ENCODE results near the gene PP2D1. TPM values are rescaled to one million over a fixed set of nuclear protein-coding genes. Genes with fewer than 3 reads are reported as not detected.

PP2D1 gene
- total and polyA plus RNA-seq, 9 of the 15 experiments (the other 6 are each of a cell fraction or from before 2014, with no cell fraction given), result 0.07 to 0.10 TPM; not detected in 7

DNA sequence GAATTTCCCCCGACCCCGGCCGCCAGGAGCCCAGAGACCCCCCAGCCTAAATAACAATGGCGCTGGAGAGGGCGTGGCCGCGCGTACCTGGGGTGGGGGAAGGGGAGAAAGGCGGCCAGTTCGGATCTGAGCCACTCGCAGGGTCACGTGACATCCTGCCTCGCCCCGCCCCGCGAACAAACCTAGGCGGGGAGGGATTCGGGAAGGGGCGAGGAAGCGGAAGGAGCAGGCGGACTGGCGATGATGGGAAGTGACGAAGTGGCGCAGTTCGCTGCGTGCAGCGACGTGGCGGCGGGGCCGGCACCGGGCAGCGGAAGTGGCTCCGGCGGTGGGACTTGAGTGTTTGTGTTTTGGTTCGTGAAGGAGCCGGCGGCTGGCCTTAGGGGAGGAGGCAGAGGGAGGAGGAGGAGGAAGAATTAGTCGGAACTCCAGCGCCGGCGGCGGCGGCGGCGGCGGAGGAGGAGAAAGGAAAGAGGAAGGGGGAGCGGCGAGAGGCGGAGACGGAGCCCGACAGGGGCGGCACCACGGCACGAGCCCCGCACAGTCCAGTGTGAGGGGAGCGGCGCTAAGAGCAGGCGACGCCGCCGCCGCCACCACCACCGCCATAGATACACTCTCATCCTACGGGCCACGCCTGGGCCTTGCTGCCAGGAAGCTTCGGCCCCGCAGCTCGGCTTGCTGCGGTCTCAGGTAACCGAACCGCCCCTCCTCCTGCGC lies 65.1 kb downstream of the PP2D1 start, which contains the start of gene RAB5A (continued):
- peak; percentile 99 for TF ChIP-seq ZBTB1 (CRISPR knock-in tag; IDR thresholded peaks at IDR 0.05; ENCODE audit: borderline replicate concordance, low read depth)
- TF ChIP-seq, protein P1, sequence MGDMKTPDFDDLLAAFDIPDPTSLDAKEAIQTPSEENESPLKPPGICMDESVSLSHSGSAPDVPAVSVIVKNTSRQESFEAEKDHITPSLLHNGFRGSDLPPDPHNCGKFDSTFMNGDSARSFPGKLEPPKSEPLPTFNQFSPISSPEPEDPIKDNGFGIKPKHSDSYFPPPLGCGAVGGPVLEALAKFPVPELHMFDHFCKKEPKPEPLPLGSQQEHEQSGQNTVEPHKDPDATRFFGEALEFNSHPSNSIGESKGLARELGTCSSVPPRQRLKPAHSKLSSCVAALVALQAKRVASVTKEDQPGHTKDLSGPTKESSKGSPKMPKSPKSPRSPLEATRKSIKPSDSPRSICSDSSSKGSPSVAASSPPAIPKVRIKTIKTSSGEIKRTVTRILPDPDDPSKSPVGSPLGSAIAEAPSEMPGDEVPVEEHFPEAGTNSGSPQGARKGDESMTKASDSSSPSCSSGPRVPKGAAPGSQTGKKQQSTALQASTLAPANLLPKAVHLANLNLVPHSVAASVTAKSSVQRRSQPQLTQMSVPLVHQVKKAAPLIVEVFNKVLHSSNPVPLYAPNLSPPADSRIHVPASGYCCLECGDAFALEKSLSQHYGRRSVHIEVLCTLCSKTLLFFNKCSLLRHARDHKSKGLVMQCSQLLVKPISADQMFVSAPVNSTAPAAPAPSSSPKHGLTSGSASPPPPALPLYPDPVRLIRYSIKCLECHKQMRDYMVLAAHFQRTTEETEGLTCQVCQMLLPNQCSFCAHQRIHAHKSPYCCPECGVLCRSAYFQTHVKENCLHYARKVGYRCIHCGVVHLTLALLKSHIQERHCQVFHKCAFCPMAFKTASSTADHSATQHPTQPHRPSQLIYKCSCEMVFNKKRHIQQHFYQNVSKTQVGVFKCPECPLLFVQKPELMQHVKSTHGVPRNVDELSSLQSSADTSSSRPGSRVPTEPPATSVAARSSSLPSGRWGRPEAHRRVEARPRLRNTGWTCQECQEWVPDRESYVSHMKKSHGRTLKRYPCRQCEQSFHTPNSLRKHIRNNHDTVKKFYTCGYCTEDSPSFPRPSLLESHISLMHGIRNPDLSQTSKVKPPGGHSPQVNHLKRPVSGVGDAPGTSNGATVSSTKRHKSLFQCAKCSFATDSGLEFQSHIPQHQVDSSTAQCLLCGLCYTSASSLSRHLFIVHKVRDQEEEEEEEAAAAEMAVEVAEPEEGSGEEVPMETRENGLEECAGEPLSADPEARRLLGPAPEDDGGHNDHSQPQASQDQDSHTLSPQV (IDR thresholded peaks at IDR 0.05), result no peak
- TF ChIP-seq RAD51 (IDR thresholded peaks at IDR 0.05; ENCODE audit: borderline replicate concordance, low read depth), result peak; percentile 100
- TF ChIP-seq FOSL1 (tag; conservative IDR thresholded peaks at IDR 0.05), result no peak
- TF ChIP-seq, protein P2, sequence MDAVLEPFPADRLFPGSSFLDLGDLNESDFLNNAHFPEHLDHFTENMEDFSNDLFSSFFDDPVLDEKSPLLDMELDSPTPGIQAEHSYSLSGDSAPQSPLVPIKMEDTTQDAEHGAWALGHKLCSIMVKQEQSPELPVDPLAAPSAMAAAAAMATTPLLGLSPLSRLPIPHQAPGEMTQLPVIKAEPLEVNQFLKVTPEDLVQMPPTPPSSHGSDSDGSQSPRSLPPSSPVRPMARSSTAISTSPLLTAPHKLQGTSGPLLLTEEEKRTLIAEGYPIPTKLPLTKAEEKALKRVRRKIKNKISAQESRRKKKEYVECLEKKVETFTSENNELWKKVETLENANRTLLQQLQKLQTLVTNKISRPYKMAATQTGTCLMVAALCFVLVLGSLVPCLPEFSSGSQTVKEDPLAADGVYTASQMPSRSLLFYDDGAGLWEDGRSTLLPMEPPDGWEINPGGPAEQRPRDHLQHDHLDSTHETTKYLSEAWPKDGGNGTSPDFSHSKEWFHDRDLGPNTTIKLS (IDR thresholded peaks at IDR 0.05; ENCODE audit: borderline replicate concordance, low read depth), result peak; percentile 100
- TF ChIP-seq, protein P3, sequence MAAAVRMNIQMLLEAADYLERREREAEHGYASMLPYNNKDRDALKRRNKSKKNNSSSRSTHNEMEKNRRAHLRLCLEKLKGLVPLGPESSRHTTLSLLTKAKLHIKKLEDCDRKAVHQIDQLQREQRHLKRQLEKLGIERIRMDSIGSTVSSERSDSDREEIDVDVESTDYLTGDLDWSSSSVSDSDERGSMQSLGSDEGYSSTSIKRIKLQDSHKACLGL (CRISPR knock-in tag; IDR thresholded peaks at IDR 0.05; ENCODE audit: borderline replicate concordance, poor library complexity, severe bottlenecking), result peak; percentile 34
- TF ChIP-seq CBFA2T2 (conservative IDR thresholded peaks at IDR 0.05), result peak; percentile 98
- TF ChIP-seq MTA1 (IDR thresholded peaks at IDR 0.05; ENCODE audit: borderline replicate concordance), result peak; percentile 64; the same call in 1 of the 2 replicates
- no peak for TF ChIP-seq BDP1 (IDR thresholded peaks at IDR 0.05; ENCODE audit: insufficient read depth, insufficient read length)
- TF ChIP-seq, protein P4, sequence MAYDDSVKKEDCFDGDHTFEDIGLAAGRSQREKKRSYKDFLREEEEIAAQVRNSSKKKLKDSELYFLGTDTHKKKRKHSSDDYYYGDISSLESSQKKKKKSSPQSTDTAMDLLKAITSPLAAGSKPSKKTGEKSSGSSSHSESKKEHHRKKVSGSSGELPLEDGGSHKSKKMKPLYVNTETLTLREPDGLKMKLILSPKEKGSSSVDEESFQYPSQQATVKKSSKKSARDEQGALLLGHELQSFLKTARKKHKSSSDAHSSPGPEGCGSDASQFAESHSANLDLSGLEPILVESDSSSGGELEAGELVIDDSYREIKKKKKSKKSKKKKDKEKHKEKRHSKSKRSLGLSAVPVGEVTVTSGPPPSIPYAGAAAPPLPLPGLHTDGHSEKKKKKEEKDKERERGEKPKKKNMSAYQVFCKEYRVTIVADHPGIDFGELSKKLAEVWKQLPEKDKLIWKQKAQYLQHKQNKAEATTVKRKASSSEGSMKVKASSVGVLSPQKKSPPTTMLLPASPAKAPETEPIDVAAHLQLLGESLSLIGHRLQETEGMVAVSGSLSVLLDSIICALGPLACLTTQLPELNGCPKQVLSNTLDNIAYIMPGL (CRISPR knock-in tag; IDR thresholded peaks at IDR 0.05), result peak; percentile 80; the same call in 1 of the 2 replicates
- TF ChIP-seq, protein P5, sequence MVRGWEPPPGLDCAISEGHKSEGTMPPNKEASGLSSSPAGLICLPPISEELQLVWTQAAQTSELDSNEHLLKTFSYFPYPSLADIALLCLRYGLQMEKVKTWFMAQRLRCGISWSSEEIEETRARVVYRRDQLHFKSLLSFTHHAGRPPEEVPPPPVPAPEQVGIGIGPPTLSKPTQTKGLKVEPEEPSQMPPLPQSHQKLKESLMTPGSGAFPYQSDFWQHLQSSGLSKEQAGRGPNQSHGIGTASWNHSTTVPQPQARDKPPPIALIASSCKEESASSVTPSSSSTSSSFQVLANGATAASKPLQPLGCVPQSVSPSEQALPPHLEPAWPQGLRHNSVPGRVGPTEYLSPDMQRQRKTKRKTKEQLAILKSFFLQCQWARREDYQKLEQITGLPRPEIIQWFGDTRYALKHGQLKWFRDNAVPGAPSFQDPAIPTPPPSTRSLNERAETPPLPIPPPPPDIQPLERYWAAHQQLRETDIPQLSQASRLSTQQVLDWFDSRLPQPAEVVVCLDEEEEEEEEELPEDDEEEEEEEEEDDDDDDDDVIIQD (CRISPR knock-in tag; IDR thresholded peaks at IDR 0.05), result no peak
- no peak for TF ChIP-seq RBBP5 (IDR thresholded peaks at IDR 0.05; ENCODE audit: borderline replicate concordance, insufficient read depth, low read length, poor library complexity, severe bottlenecking)
- no peak for TF ChIP-seq ZNF717 (CRISPR knock-in tag; IDR thresholded peaks at IDR 0.05)
- peak; percentile 87 for TF ChIP-seq MYC (IDR thresholded peaks at IDR 0.05; ENCODE audit: low read depth, low read length)
- 0 out of 2 replicates have a peak, but pooled peaks have one; percentile 29 for TF ChIP-seq MYC (CRISPR knock-in tag; IDR thresholded peaks at IDR 0.05; ENCODE audit: borderline replicate concordance, low read depth)

All from K562 (cell line).